ENCODE measurements around the gene C19orf85.

- TF ChIP-seq MZF1 (tag by site-specific recombination; IDR thresholded peaks at IDR 0.05; ENCODE audit: borderline replicate concordance) (no peak), ZNF530 (tag by site-specific recombination; IDR thresholded peaks at IDR 0.05; ENCODE audit: low read depth) (no peak), CTCF (tag by site-specific recombination; IDR thresholded peaks at IDR 0.05) (no peak), PRDM2 (tag by site-specific recombination; IDR thresholded peaks at IDR 0.05; ENCODE audit: borderline replicate concordance) (no peak), ZNF10 (tag by site-specific recombination; IDR thresholded peaks at IDR 0.05) (no peak), YY1 (tag by site-specific recombination; IDR thresholded peaks at IDR 0.05) (no peak), ZNF76 (tag by site-specific recombination; IDR thresholded peaks at IDR 0.05; ENCODE audit: borderline replicate concordance, low read depth) (peak; percentile 96), ZNF341 (tag by site-specific recombination; IDR thresholded peaks at IDR 0.05; ENCODE audit: low read depth) (0 out of 2 replicates have a peak, but pooled peaks have one; percentile 27), HOXA7 (CRISPR knock-in tag; IDR thresholded peaks at IDR 0.05; ENCODE audit: borderline replicate concordance) (no peak), ZNF174 (tag by site-specific recombination; IDR thresholded peaks at IDR 0.05) (no peak), ZBTB7A (tag by site-specific recombination; IDR thresholded peaks at IDR 0.05; ENCODE audit: low read depth) (peak; percentile 64; the same call in 1 of the 2 replicates), PRDM6 (tag by site-specific recombination; IDR thresholded peaks at IDR 0.05) (no peak), KLF16 (tag by site-specific recombination; IDR thresholded peaks at IDR 0.05) (peak; percentile 87)
Observed at GRCh38 chr19:55476100-55476775, 11.7 kb upstream of the C19orf85 start, which contains the start of gene ZNF628.
